ENCODE data around the gene CCL17. TPM values are rescaled to one million over a fixed set of nuclear protein-coding genes. Genes with fewer than 3 reads are reported as not detected.

Gene CCL17
- total and polyA plus RNA-seq, 4 donors, result not detected

DNA sequence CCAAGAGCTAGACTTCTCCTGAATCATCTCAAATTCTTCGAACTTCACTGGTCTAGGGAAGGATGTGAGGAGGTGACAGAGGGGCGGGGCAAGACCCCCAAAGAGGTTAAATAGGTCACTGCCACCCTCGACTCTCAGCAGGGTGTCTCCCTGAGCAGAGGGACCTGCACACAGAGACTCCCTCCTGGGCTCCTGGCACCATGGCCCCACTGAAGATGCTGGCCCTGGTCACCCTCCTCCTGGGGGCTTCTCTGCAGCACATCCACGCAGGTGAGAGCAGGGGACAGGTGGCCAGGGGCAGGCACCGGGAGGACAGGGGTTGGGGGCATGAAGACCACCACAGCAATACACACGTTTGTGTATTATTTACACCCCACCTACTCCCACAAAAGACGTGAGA is 9.2 kb downstream of the CCL17 start:
- H3K4me1 ChIP-seq (ENCODE audit: control insufficient read depth in 4 of 4, insufficient read depth in 4 of 4, low read length in 3 of 4), result peaks cover 6 to 22% (median 15%) of the 10 kb centered on the region in 4 donors
- H3K4me3 ChIP-seq (ENCODE audit: low read depth in 1 of 3, low read length in 3 of 3), result no peak overlapping the region
- H3K27ac ChIP-seq (ENCODE audit: low read depth in 1 of 2, low read length in 2 of 2), result no peak overlapping the region
- TF ChIP-seq, protein P1, sequence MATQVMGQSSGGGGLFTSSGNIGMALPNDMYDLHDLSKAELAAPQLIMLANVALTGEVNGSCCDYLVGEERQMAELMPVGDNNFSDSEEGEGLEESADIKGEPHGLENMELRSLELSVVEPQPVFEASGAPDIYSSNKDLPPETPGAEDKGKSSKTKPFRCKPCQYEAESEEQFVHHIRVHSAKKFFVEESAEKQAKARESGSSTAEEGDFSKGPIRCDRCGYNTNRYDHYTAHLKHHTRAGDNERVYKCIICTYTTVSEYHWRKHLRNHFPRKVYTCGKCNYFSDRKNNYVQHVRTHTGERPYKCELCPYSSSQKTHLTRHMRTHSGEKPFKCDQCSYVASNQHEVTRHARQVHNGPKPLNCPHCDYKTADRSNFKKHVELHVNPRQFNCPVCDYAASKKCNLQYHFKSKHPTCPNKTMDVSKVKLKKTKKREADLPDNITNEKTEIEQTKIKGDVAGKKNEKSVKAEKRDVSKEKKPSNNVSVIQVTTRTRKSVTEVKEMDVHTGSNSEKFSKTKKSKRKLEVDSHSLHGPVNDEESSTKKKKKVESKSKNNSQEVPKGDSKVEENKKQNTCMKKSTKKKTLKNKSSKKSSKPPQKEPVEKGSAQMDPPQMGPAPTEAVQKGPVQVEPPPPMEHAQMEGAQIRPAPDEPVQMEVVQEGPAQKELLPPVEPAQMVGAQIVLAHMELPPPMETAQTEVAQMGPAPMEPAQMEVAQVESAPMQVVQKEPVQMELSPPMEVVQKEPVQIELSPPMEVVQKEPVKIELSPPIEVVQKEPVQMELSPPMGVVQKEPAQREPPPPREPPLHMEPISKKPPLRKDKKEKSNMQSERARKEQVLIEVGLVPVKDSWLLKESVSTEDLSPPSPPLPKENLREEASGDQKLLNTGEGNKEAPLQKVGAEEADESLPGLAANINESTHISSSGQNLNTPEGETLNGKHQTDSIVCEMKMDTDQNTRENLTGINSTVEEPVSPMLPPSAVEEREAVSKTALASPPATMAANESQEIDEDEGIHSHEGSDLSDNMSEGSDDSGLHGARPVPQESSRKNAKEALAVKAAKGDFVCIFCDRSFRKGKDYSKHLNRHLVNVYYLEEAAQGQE (IDR thresholded peaks at IDR 0.05), result no peak
- TF ChIP-seq SP1 (IDR thresholded peaks at IDR 0.05), result no peak
- no peak for TF ChIP-seq JUND (IDR thresholded peaks at IDR 0.05)
- TF ChIP-seq, protein P2, sequence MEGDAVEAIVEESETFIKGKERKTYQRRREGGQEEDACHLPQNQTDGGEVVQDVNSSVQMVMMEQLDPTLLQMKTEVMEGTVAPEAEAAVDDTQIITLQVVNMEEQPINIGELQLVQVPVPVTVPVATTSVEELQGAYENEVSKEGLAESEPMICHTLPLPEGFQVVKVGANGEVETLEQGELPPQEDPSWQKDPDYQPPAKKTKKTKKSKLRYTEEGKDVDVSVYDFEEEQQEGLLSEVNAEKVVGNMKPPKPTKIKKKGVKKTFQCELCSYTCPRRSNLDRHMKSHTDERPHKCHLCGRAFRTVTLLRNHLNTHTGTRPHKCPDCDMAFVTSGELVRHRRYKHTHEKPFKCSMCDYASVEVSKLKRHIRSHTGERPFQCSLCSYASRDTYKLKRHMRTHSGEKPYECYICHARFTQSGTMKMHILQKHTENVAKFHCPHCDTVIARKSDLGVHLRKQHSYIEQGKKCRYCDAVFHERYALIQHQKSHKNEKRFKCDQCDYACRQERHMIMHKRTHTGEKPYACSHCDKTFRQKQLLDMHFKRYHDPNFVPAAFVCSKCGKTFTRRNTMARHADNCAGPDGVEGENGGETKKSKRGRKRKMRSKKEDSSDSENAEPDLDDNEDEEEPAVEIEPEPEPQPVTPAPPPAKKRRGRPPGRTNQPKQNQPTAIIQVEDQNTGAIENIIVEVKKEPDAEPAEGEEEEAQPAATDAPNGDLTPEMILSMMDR (IDR thresholded peaks at IDR 0.05; ENCODE audit: low read depth, low read length, missing input control), result no peak
- no peak for TF ChIP-seq NR2F2 (IDR thresholded peaks at IDR 0.05)
- TF ChIP-seq RXRA (IDR thresholded peaks at IDR 0.05), result no peak
- TF ChIP-seq TAF1 (conservative IDR thresholded peaks at IDR 0.05), result no peak
- no peak for TF ChIP-seq FOXA1 (IDR thresholded peaks at IDR 0.05)
- no peak for TF ChIP-seq EGR1 (IDR thresholded peaks at IDR 0.05; ENCODE audit: low read depth in 2 of 2)
- no peak for TF ChIP-seq HNF4G (IDR thresholded peaks at IDR 0.05)
- no peak for TF ChIP-seq FOXA2 (IDR thresholded peaks at IDR 0.05)
- TF ChIP-seq, protein P3, sequence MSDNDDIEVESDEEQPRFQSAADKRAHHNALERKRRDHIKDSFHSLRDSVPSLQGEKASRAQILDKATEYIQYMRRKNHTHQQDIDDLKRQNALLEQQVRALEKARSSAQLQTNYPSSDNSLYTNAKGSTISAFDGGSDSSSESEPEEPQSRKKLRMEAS (IDR thresholded peaks at IDR 0.05), result no peak
- no peak for TF ChIP-seq RAD21 (IDR thresholded peaks at IDR 0.05)
- TF ChIP-seq HNF4A (conservative IDR thresholded peaks at IDR 0.05), result no peak
- TF ChIP-seq, protein P4, sequence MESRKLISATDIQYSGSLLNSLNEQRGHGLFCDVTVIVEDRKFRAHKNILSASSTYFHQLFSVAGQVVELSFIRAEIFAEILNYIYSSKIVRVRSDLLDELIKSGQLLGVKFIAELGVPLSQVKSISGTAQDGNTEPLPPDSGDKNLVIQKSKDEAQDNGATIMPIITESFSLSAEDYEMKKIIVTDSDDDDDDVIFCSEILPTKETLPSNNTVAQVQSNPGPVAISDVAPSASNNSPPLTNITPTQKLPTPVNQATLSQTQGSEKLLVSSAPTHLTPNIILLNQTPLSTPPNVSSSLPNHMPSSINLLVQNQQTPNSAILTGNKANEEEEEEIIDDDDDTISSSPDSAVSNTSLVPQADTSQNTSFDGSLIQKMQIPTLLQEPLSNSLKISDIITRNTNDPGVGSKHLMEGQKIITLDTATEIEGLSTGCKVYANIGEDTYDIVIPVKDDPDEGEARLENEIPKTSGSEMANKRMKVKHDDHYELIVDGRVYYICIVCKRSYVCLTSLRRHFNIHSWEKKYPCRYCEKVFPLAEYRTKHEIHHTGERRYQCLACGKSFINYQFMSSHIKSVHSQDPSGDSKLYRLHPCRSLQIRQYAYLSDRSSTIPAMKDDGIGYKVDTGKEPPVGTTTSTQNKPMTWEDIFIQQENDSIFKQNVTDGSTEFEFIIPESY (IDR thresholded peaks at IDR 0.05), result no peak
- TF ChIP-seq, protein P5, sequence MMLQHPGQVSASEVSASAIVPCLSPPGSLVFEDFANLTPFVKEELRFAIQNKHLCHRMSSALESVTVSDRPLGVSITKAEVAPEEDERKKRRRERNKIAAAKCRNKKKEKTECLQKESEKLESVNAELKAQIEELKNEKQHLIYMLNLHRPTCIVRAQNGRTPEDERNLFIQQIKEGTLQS (IDR thresholded peaks at IDR 0.05), result no peak
- no peak for TF ChIP-seq YY1 (IDR thresholded peaks at IDR 0.05)
- no peak for TF ChIP-seq GABPA (IDR thresholded peaks at IDR 0.05 in 1 of 2, conservative IDR thresholded peaks at IDR 0.05 in 1 of 2)
- 63% methylated on average over 7 of the region's 7 CpGs for WGBS
- H3K36me3 ChIP-seq (ENCODE audit: control insufficient read depth in 4 of 4, insufficient read depth in 3 of 4, low read depth in 1 of 4, low read length in 3 of 4), result no peaks in the 10 kb centered on the region
- no peaks in the 10 kb centered on the region for H3K9me3 ChIP-seq (ENCODE audit: control insufficient read depth in 4 of 4, low read length in 3 of 4)
- DNase-seq (ENCODE audit: low spot score), result no peak
- no peaks in the 10 kb centered on the region for H3K27me3 ChIP-seq (ENCODE audit: control insufficient read depth in 4 of 4, insufficient read depth in 4 of 4, low read length in 3 of 4)
- no peak overlapping the region for H3K9ac ChIP-seq (ENCODE audit: low read depth in 1 of 2, low read length in 2 of 2)
